Gastrocnemius medialis (tissue), 4 donors: ENCODE measurements around the gene PROSER3. TPM values are rescaled to one million over a fixed set of nuclear protein-coding genes. Genes with fewer than 3 reads are reported as not detected.

ENCODE experiments used
- ATAC-seq, 2 donors: fragments of 150-250 bp; one replicate each; pipeline ENCODE4 v1.9.1; 2016
- DNase-seq, 2 donors: peaks; one replicate each; pipeline ENCODE4 v3.0.0-alpha.2; 2019
- H3K27ac ChIP-seq, 4 donors: fragments of 200-600 bp; sonication (generic); 1 replicate in 1 of 4; 2 replicates in 3 of 4; pipeline ENCODE4 v1.5.1; 2016 to 2018; ENCODE audit warnings: mild to moderate bottlenecking in 2 of 4, moderate library complexity in 1 of 4
- H3K27me3 ChIP-seq, 3 donors: fragments of 200-600 bp; sonication (generic) in 2 of 3; 1 replicate in 1 of 3; 2 replicates in 2 of 3; pipeline versions ENCODE4 v1.5.1 to v1.6.0; 2016 to 2019; ENCODE audit warnings: mild to moderate bottlenecking in 1 of 3, moderate library complexity in 1 of 3
- H3K36me3 ChIP-seq, 2 donors: fragments of 200-600 bp; sonication (generic) in 1 of 2; one replicate each; pipeline ENCODE4 v1.5.1; 2017 to 2018
- H3K4me1 ChIP-seq, 2 donors: fragments of 200-600 bp; sonication (generic) in 1 of 2; one replicate each; pipeline ENCODE4 v1.5.1; 2016 to 2017; ENCODE audit warnings: mild to moderate bottlenecking in 2 of 2
- H3K4me3 ChIP-seq, 4 donors: fragments of 200-600 bp; sonication (generic) in 3 of 4; 1 replicate in 1 of 4; 2 replicates in 3 of 4; pipeline ENCODE4 v1.5.1; 2016 to 2019; ENCODE audit warnings: mild to moderate bottlenecking in 2 of 4
- H3K9me3 ChIP-seq, 3 donors: fragments of 200-600 bp; sonication (generic) in 2 of 3; 1 replicate in 1 of 3; 2 replicates in 2 of 3; pipeline ENCODE4 v1.5.1; 2016 to 2019
- CTCF ChIP-seq, 5 experiments: fragments of 450-650 bp in 3 of 5; fragments of 200-600 bp in 2 of 5; sonication (generic) in 2 of 5; IDR thresholded peaks in 4 of 5; conservative IDR thresholded peaks in 1 of 5; 1 replicate in 4 of 5; 2 replicates in 1 of 5; pipeline ENCODE4 v1.5.1; 2016 to 2019; ENCODE audit warnings: antibody characterized with exemption in 5 of 5, mild to moderate bottlenecking in 3 of 5, moderate library complexity in 3 of 5
- POLR2A ChIP-seq, 2 donors: fragments of 450-650 bp; IDR thresholded peaks; one replicate each; pipeline ENCODE4 v1.6.1; 2017; ENCODE audit warnings: antibody characterized with exemption in 2 of 2, mild to moderate bottlenecking in 2 of 2, moderate library complexity in 2 of 2
- in situ Hi-C, 4 donors: fragments of 200-750 bp; cut with MboI; loops; one replicate each; pipeline versions ENCODE4 v1.15.0 to v1.8.0; 2017; ENCODE audit warnings: low sequenced_read_pairs in 4 of 4
- intact Hi-C: fragments of 100-400 bp; cut with DNase I; formaldehyde crosslinking; loops from one replicate; pipeline ENCODE4 v1.15.1; 2023; ENCODE audit warnings: low total_unique reads
- total RNA-seq, 4 donors: library from RNA; depleted of rRNA; stranded (reverse); fragments of >200 nt; gene quantifications; one replicate each; pipeline versions ENCODE4 v1.1.0 to v1.2.3, GENCODE V29; 2016

Gene PROSER3
- total RNA-seq, 4 donors from 2014 or later = 0.63 to 4.3 (median 3.0) TPM

DNA sequence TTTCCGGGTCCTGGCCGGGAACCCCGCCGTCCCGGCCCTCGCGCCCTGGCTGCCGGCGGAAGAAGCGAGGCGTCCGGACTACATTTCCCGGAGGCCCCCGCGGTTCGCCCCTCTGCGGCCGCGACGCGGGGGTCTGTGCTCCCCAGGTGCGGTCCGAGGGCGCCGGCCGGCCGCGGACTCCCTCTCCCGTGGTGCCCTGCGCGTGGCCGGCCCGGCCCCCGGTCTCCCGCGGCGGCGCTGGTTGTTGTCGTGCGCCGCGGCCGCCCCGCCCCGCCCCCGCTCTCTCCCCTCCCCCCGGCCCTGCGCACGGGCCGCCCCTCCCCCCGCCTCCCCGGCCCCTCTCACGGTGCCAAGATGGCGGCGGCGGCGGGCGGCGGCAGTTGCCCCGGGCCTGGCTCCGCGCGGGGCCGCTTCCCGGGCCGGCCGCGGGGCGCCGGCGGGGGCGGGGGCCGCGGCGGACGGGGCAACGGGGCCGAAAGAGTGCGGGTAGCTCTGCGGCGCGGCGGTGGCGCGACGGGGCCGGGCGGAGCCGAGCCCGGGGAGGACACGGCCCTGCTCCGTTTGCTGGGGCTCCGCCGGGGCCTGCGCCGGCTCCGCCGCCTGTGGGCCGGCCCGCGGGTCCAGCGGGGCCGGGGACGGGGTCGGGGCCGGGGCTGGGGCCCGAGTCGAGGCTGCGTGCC is 40.2 kb upstream of the PROSER3 start, which contains the start of gene KMT2B:
Gene KMT2B, plus strand, starts transcription at position 339 of the 680 bp plus-strand sequence. Its CDS starts 16 bp downstream, at position 355.
- in situ Hi-C loops = loop anchor here in 3 of 4 donors (10.0 to 25.0 kb wide), 3 partner anchors 173 to 217 kb away; partner anchors contain the start of genes TMEM147 (in 2 of the 3), GAPDHS (in 1 of the 3), LRFN3 (in 1 of the 3) and SBSN (in 1 of the 3)
- H3K27me3 ChIP-seq = no peaks in the 10 kb centered on the region
- H3K4me3 ChIP-seq = peak within 1 kb of the TSS; percentile 92 to 99 (median 96)
- peak within 1 kb of the TSS; percentile 89 to 95 (median 93) for H3K27ac ChIP-seq
- TF ChIP-seq POLR2A (IDR thresholded peaks at IDR 0.05) (no peak), CTCF (IDR thresholded peaks at IDR 0.05 in 4 of 5, conservative IDR thresholded peaks at IDR 0.05 in 1 of 5) (no peak)
- H3K9me3 ChIP-seq = no peaks in the 10 kb centered on the region
- ATAC-seq (peak; percentile 70 to 71), DNase-seq (peak; percentile 92 to 95)
- peaks cover 21 to 25% of the 10 kb centered on the region in 2 donors for H3K4me1 ChIP-seq
- H3K36me3 ChIP-seq = peaks cover 0 to 29% of the 10 kb centered on the region in 2 donors
- intact Hi-C loops = loop anchor here (1.0 to 2.0 kb wide), 8 partner anchors 16 to 213 kb away; partner anchors contain the start of genes COX6B1, PSENEN, TMEM147 and U2AF1L4

GRCh38 chr19:35718345-35719041 is 39.5 kb upstream of the PROSER3 start:
- Histone ChIP-seq H3K4me1 (peaks cover 21 to 25% of the 10 kb centered on the region in 2 donors), H3K9me3 (no peaks in the 10 kb centered on the region), H3K27me3 (no peaks in the 10 kb centered on the region), H3K4me3 (peak overlapping the region; percentile 76 to 99 (median 80)), H3K27ac (peak overlapping the region; percentile 88 to 92 (median 90)), H3K36me3 (peaks cover 5 to 35% of the 10 kb centered on the region in 2 donors)
- TF ChIP-seq CTCF (IDR thresholded peaks at IDR 0.05 in 4 of 5, conservative IDR thresholded peaks at IDR 0.05 in 1 of 5) (no peak), POLR2A (IDR thresholded peaks at IDR 0.05) (no peak)
- intact Hi-C loops (no loop called here), in situ Hi-C loops (loop anchor here in 3 of 4 donors (10.0 to 25.0 kb wide), 3 partner anchors 174 to 216 kb away; partner anchors contain the start of genes TMEM147 (in 2 of the 3), GAPDHS (in 1 of the 3), LRFN3 (in 1 of the 3) and SBSN (in 1 of the 3))
- DNase-seq (no peak), ATAC-seq (peak; percentile 0 to 1)

GRCh38 chr19:35719402-35720162 is 38.4 kb upstream of the PROSER3 start:
- Histone ChIP-seq H3K27me3 (no peaks in the 10 kb centered on the region), H3K4me3 (peak overlapping the region in 3 of 4 donors; percentile 76 to 99 (median 76)), H3K27ac (peak overlapping the region; percentile 88 to 92 (median 90)), H3K9me3 (no peaks in the 10 kb centered on the region), H3K36me3 (peaks cover 6 to 46% of the 10 kb centered on the region in 2 donors), H3K4me1 (peaks cover 21 to 25% of the 10 kb centered on the region in 2 donors)
- TF ChIP-seq CTCF (IDR thresholded peaks at IDR 0.05 in 4 of 5, conservative IDR thresholded peaks at IDR 0.05 in 1 of 5) (no peak), POLR2A (IDR thresholded peaks at IDR 0.05) (no peak)
- ATAC-seq (no peak), DNase-seq (no peak)
- intact Hi-C loops (no loop called here), in situ Hi-C loops (loop anchor here in 3 of 4 donors (10.0 to 25.0 kb wide), 3 partner anchors 175 to 215 kb away; partner anchors contain the start of genes TMEM147 (in 2 of the 3), GAPDHS (in 1 of the 3), LRFN3 (in 1 of the 3) and SBSN (in 1 of the 3))

DNA sequence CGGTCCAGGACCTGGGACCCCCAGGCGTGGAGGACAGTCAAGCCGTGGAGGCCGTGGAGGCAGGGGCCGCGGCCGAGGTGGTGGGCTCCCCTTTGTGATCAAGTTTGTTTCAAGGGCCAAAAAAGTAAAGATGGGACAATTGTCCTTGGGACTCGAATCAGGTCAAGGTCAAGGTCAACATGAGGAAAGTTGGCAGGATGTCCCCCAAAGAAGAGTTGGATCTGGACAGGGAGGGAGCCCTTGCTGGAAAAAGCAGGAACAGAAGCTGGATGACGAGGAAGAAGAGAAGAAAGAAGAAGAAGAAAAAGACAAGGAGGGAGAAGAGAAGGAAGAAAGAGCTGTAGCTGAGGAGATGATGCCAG is 37.8 kb upstream of the PROSER3 start:
- TF ChIP-seq POLR2A (IDR thresholded peaks at IDR 0.05) = no peak
- TF ChIP-seq CTCF (IDR thresholded peaks at IDR 0.05 in 4 of 5, conservative IDR thresholded peaks at IDR 0.05 in 1 of 5) = no peak
- no peak for DNase-seq
- H3K4me3 ChIP-seq = no peak overlapping the region
- peaks cover 6 to 52% of the 10 kb centered on the region in 2 donors for H3K36me3 ChIP-seq
- in situ Hi-C loops (loop anchor here in 1 of 4 donors (25.0 kb wide), 1 partner anchor 183 kb away; the partner anchor contains the start of genes GAPDHS, SBSN and TMEM147), intact Hi-C loops (no loop called here)
- no peaks in the 10 kb centered on the region for H3K27me3 ChIP-seq
- peaks cover 21 to 25% of the 10 kb centered on the region in 2 donors for H3K4me1 ChIP-seq
- no peak for ATAC-seq
- H3K27ac ChIP-seq = peak overlapping the region in 2 of 4 donors; percentile 10 to 92
- no peaks in the 10 kb centered on the region for H3K9me3 ChIP-seq
